ENCODE measurements around the gene AVPR2. TPM values are rescaled to one million over a fixed set of nuclear protein-coding genes. Genes with fewer than 3 reads are reported as not detected.

AVPR2 gene
- total RNA-seq, 1 experiment from 2014 or later, result not detected

DNA sequence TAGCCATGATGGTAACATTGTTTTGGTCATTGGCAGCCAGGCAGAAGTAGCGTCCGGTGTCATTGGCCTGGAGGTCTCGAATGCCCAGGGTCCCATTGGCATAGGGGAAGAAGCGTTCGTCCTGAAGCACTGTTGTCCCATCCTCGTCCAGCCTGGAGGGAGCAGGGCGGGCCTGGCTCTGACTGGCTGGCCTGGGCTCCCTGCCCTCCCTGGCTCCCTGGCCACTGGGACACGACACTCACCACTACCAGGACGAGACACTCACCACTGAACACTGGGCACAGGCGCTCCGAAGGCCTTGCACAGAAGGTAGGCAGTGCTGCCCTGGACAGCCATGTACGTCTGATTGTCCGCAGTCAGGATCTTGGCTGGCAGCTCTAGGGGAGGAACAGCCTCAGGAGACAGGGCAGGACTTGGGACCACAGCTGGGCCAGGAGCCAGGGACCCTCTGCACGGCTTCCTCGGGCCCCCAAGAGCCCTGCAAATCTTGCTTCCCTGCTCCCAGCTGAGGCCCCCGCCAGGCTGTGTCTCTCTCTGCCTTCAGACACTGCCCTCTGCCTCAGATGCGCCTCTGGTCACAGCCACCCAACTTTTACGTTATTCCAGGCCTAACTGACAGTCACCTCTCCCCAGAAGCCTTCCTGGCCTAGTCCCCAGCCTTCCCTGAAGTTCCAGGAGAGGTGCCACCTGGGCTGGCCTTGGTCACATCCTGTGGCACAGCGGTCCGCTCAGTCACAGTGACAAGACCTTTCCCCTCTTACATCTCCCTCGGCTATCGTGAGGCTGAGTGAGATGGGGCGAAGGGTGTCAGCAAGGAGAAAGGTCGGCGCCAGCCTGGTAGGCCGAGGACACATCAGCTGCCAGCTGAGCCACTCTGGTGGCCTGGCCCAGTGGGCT lies 35.6 kb upstream of the AVPR2 start:
- Histone ChIP-seq H3K27ac (ENCODE audit: low read depth, low read length) (no peak overlapping the region), H3K4me3 (replicated peaks in 1 of 2; ENCODE audit: low read depth in 1 of 2, low read length in 2 of 2) (no peak overlapping the region), H3K27me3 (ENCODE audit: insufficient read depth, low read length) (no peaks in the 10 kb centered on the region), H2AFZ (ENCODE audit: low read depth, low read length, poor library complexity, severe bottlenecking) (no peak overlapping the region), H3K36me3 (ENCODE audit: control insufficient read depth in 1 of 2, insufficient read depth in 2 of 2, low read length in 2 of 2) (no peaks in the 10 kb centered on the region), H4K20me1 (ENCODE audit: insufficient read depth) (no peaks in the 10 kb centered on the region), H3K4me1 (ENCODE audit: control insufficient read depth in 1 of 2, insufficient read depth in 2 of 2, low read length in 2 of 2) (no peaks in the 10 kb centered on the region), H3K4me2 (ENCODE audit: low read length) (no peak overlapping the region), H3K9me2 (ENCODE audit: insufficient read depth) (no peaks in the 10 kb centered on the region), H3K79me2 (ENCODE audit: insufficient read depth, low read length) (no peaks in the 10 kb centered on the region), H3K9me3 (ENCODE audit: control insufficient read depth in 1 of 2, insufficient read depth in 1 of 2, low read depth in 1 of 2, low read length in 2 of 2) (no peaks in the 10 kb centered on the region), H3K9ac (ENCODE audit: low read length) (no peak overlapping the region)
- no peak for ATAC-seq
- DNase-seq (ENCODE audit: low read depth, low spot score), result no peak
- ChIA-PET POLR2A (no interaction called here), CTCF (no interaction called here), RAD21 (ENCODE audit: low non-redundant PET in 1 of 2, low total read pairs in 2 of 2, uncharacterized antibody in 2 of 2, unreplicated experiment in 2 of 2) (no interaction called here)
- no TSS peak for BruUV-seq (replicated peaks)
- no peak for TF ChIP-seq SIN3A (IDR thresholded peaks at IDR 0.05; ENCODE audit: low read depth)
- TF ChIP-seq RAD21 (IDR thresholded peaks at IDR 0.05; ENCODE audit: low read depth), result no peak
- TF ChIP-seq YY1 (IDR thresholded peaks at IDR 0.05; ENCODE audit: extremely low read depth, insufficient replicate concordance, low read depth, low read length), result no peak
- no peak for TF ChIP-seq CEBPB (IDR thresholded peaks at IDR 0.05; ENCODE audit: low read depth)
- TF ChIP-seq, protein P1, sequence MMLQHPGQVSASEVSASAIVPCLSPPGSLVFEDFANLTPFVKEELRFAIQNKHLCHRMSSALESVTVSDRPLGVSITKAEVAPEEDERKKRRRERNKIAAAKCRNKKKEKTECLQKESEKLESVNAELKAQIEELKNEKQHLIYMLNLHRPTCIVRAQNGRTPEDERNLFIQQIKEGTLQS (IDR thresholded peaks at IDR 0.05), result no peak
- TF ChIP-seq EGR1 (IDR thresholded peaks at IDR 0.05; ENCODE audit: low read depth), result no peak
- no peak for TF ChIP-seq POLR2A (IDR thresholded peaks at IDR 0.05; ENCODE audit: borderline replicate concordance, extremely low read depth, insufficient read depth, insufficient read length)
- TF ChIP-seq, protein P2, sequence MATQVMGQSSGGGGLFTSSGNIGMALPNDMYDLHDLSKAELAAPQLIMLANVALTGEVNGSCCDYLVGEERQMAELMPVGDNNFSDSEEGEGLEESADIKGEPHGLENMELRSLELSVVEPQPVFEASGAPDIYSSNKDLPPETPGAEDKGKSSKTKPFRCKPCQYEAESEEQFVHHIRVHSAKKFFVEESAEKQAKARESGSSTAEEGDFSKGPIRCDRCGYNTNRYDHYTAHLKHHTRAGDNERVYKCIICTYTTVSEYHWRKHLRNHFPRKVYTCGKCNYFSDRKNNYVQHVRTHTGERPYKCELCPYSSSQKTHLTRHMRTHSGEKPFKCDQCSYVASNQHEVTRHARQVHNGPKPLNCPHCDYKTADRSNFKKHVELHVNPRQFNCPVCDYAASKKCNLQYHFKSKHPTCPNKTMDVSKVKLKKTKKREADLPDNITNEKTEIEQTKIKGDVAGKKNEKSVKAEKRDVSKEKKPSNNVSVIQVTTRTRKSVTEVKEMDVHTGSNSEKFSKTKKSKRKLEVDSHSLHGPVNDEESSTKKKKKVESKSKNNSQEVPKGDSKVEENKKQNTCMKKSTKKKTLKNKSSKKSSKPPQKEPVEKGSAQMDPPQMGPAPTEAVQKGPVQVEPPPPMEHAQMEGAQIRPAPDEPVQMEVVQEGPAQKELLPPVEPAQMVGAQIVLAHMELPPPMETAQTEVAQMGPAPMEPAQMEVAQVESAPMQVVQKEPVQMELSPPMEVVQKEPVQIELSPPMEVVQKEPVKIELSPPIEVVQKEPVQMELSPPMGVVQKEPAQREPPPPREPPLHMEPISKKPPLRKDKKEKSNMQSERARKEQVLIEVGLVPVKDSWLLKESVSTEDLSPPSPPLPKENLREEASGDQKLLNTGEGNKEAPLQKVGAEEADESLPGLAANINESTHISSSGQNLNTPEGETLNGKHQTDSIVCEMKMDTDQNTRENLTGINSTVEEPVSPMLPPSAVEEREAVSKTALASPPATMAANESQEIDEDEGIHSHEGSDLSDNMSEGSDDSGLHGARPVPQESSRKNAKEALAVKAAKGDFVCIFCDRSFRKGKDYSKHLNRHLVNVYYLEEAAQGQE (IDR thresholded peaks at IDR 0.05; ENCODE audit: low read depth), result no peak
- TF ChIP-seq SRF (IDR thresholded peaks at IDR 0.05; ENCODE audit: low read depth), result no peak
- TF ChIP-seq POLR2AphosphoS5 (IDR thresholded peaks at IDR 0.05; ENCODE audit: low read depth, low read length), result no peak
- TF ChIP-seq CBX3 (IDR thresholded peaks at IDR 0.05; ENCODE audit: low read depth), result no peak
- no peak for TF ChIP-seq TCF7L2 (IDR thresholded peaks at IDR 0.05; ENCODE audit: borderline replicate concordance, extremely low read depth, insufficient read depth, insufficient read length)
- TF ChIP-seq SP1 (IDR thresholded peaks at IDR 0.05; ENCODE audit: low read depth), result no peak
- TF ChIP-seq, protein P3, sequence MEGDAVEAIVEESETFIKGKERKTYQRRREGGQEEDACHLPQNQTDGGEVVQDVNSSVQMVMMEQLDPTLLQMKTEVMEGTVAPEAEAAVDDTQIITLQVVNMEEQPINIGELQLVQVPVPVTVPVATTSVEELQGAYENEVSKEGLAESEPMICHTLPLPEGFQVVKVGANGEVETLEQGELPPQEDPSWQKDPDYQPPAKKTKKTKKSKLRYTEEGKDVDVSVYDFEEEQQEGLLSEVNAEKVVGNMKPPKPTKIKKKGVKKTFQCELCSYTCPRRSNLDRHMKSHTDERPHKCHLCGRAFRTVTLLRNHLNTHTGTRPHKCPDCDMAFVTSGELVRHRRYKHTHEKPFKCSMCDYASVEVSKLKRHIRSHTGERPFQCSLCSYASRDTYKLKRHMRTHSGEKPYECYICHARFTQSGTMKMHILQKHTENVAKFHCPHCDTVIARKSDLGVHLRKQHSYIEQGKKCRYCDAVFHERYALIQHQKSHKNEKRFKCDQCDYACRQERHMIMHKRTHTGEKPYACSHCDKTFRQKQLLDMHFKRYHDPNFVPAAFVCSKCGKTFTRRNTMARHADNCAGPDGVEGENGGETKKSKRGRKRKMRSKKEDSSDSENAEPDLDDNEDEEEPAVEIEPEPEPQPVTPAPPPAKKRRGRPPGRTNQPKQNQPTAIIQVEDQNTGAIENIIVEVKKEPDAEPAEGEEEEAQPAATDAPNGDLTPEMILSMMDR (IDR thresholded peaks at IDR 0.05 in 2 of 3, conservative IDR thresholded peaks at IDR 0.05 in 1 of 3; ENCODE audit: borderline replicate concordance in 1 of 3, insufficient read depth in 1 of 3, low read depth in 2 of 3, low read length in 2 of 3), result no peak
- TF ChIP-seq FOSL1 (IDR thresholded peaks at IDR 0.05; ENCODE audit: low read depth), result no peak
- TF ChIP-seq, protein P4, sequence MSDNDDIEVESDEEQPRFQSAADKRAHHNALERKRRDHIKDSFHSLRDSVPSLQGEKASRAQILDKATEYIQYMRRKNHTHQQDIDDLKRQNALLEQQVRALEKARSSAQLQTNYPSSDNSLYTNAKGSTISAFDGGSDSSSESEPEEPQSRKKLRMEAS (IDR thresholded peaks at IDR 0.05), result no peak
- intact Hi-C loops (cut with micrococcal nuclease), result no loop called here

Data from HCT116 (cell line).